ENCODE results near the gene EIF2D. TPM values are rescaled to one million over a fixed set of nuclear protein-coding genes. Genes with fewer than 3 reads are reported as not detected.

The EIF2D gene
- total and polyA plus RNA-seq, 2 of the 8 experiments (the other 6 are each of a cell fraction or from before 2014, with no cell fraction given), result 36.1 to 37.1 TPM

DNA sequence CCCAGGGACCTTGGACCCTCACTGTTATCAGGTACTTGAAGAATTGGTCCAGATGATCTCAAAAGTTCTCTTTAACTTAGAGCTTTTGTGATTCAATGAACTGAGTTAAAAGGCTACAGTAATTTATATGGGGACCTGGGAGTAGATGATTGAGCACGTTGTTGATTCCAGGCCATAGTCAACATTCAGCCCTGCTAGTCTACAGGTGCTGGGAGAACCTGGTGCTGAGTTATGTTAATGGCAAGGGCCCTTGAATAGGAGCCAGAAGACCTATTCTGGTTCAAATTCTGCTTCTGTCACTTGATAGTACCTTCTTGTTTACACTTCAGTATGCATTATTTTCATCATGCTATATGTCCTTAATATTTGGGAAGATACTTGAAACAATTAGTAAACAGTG lies 34.2 kb upstream of the EIF2D start:
- Histone ChIP-seq H3K4ac (replicated peaks; ENCODE audit: insufficient read length, low read depth, low read length) (no peak overlapping the region), H3K79me2 (ENCODE audit: control insufficient read depth in 1 of 2, insufficient read depth in 2 of 2, low read length in 2 of 2) (no peaks in the 10 kb centered on the region), H3K56ac (replicated peaks; ENCODE audit: insufficient read length, low read depth, low read length) (no peak overlapping the region), H3K79me1 (ENCODE audit: low read depth, low read length) (no peaks in the 10 kb centered on the region), H3K23me2 (ENCODE audit: low read depth, low read length) (no peaks in the 10 kb centered on the region), H3K9ac (replicated peaks in 1 of 4; ENCODE audit: extremely low read depth in 1 of 4, low read depth in 3 of 4, low read length in 3 of 4) (no peak overlapping the region), H3K23ac (ENCODE audit: insufficient read length) (no peak overlapping the region), H3K4me1 (replicated peaks in 1 of 4; ENCODE audit: control insufficient read depth in 3 of 4, insufficient read depth in 4 of 4, low read length in 3 of 4) (peaks cover 0 to 3% (median 1%) of the 10 kb centered on the region in 4 experiments; a peak in 2 of 7 replicates), H4K5ac (ENCODE audit: insufficient read length, low read depth, low read length) (no peak overlapping the region), H2BK120ac (replicated peaks; ENCODE audit: low read depth, low read length) (no peak overlapping the region), H3K18ac (ENCODE audit: extremely low read depth, low read length) (no peak overlapping the region), H2AFZ (ENCODE audit: low read length) (no peak overlapping the region), H3K36me3 (ENCODE audit: control insufficient read depth in 2 of 4, insufficient read depth in 4 of 4, low read length in 3 of 4) (peaks cover 2 to 3% (median 3%) of the 10 kb centered on the region in 4 experiments; a peak in 4 of 8 replicates), H3K9me3 (ENCODE audit: insufficient read depth in 2 of 2, low read depth in 1 of 2, low read length in 1 of 2) (no peaks in the 10 kb centered on the region), H2BK15ac (ENCODE audit: low read length) (no peak overlapping the region), H2BK12ac (ENCODE audit: low read depth, low read length) (no peak overlapping the region), H2AK5ac (ENCODE audit: low read depth, low read length) (no peak overlapping the region), H4K91ac (replicated peaks; ENCODE audit: insufficient read length, low read length) (no peak overlapping the region), H2BK20ac (ENCODE audit: low read length) (no peak overlapping the region), H3K14ac (ENCODE audit: insufficient read length) (no peak overlapping the region), H4K20me1 (replicated peaks in 1 of 2; ENCODE audit: control insufficient read depth in 1 of 2, insufficient read depth in 2 of 2, low read length in 2 of 2) (no peaks in the 10 kb centered on the region), H3K4me3 (ENCODE audit: extremely low read depth in 1 of 4, insufficient read depth in 2 of 4, low read depth in 3 of 4, low read length in 4 of 4) (no peak overlapping the region), H2BK5ac (ENCODE audit: low read depth, low read length) (no peak overlapping the region), H3K27me3 (replicated peaks in 1 of 4; ENCODE audit: control insufficient read depth in 3 of 4, extremely low read depth in 1 of 4, insufficient read depth in 3 of 4, low read length in 3 of 4) (no peaks in the 10 kb centered on the region), H3K4me2 (ENCODE audit: insufficient read depth in 1 of 2, low read depth in 2 of 2, low read length in 2 of 2) (no peak overlapping the region), H4K8ac (ENCODE audit: extremely low read depth, insufficient read depth, low read length) (no peak overlapping the region), H3K27ac (ENCODE audit: low read depth, low read length) (no peak overlapping the region)
- ChIA-PET POLR2A (ENCODE audit: partially characterized antibody) (no interaction called here), CTCF (ENCODE audit: partially characterized antibody) (interaction anchor here (1.0 to 5.6 kb wide), 7 partner anchors 9 to 101 kb away, joined by 3 to 51 read pairs (median 3); partner anchors contain the start of gene DYRK3)
- DNase-seq (ENCODE audit: low read depth in 1 of 2, low spot score in 2 of 2), result no peak
- FAIRE-seq, result no peak
- WGBS, 2 experiments (ENCODE audit: extremely low coverage in 1 of 2, insufficient coverage in 1 of 2, insufficient read length in 1 of 2, insufficient replicate concordance in 2 of 2, low coverage in 1 of 2, low lambda C conversion rate in 2 of 2, missing lambda C conversion rate in 1 of 2), result 75% methylated on average over 1 of the region's 1 CpG; no CpG with 5 or more reads in 1 of the 2 experiments
- TF ChIP-seq EP300 (IDR thresholded peaks at IDR 0.05; ENCODE audit: borderline replicate concordance in 1 of 2, low read depth in 2 of 2, low read length in 2 of 2) (no peak), RNF2 (IDR thresholded peaks at IDR 0.05; ENCODE audit: borderline replicate concordance, low read depth, low read length, missing control alignments, poor library complexity, severe bottlenecking) (no peak), SUZ12 (IDR thresholded peaks at IDR 0.05; ENCODE audit: low read length) (no peak), BCL11A (IDR thresholded peaks at IDR 0.05; ENCODE audit: low read depth in 2 of 2, low read length in 2 of 2) (no peak), GABPA (IDR thresholded peaks at IDR 0.05; ENCODE audit: borderline replicate concordance, insufficient read depth, low read length) (no peak), POLR2AphosphoS5 (IDR thresholded peaks at IDR 0.05; ENCODE audit: low read depth, low read length) (no peak), EGR1 (IDR thresholded peaks at IDR 0.05; ENCODE audit: borderline replicate concordance, low read depth, low read length) (no peak), SIX5 (IDR thresholded peaks at IDR 0.05; ENCODE audit: low read depth, low read length) (no peak), JUND (IDR thresholded peaks at IDR 0.05; ENCODE audit: low read length) (no peak), SP1 (IDR thresholded peaks at IDR 0.05; ENCODE audit: low read depth, low read length) (no peak)
- TF ChIP-seq, protein P1, sequence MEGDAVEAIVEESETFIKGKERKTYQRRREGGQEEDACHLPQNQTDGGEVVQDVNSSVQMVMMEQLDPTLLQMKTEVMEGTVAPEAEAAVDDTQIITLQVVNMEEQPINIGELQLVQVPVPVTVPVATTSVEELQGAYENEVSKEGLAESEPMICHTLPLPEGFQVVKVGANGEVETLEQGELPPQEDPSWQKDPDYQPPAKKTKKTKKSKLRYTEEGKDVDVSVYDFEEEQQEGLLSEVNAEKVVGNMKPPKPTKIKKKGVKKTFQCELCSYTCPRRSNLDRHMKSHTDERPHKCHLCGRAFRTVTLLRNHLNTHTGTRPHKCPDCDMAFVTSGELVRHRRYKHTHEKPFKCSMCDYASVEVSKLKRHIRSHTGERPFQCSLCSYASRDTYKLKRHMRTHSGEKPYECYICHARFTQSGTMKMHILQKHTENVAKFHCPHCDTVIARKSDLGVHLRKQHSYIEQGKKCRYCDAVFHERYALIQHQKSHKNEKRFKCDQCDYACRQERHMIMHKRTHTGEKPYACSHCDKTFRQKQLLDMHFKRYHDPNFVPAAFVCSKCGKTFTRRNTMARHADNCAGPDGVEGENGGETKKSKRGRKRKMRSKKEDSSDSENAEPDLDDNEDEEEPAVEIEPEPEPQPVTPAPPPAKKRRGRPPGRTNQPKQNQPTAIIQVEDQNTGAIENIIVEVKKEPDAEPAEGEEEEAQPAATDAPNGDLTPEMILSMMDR (IDR thresholded peaks at IDR 0.05; ENCODE audit: control extremely low read depth in 1 of 3, insufficient read depth in 1 of 3, low read depth in 1 of 3, low read length in 3 of 3), result no peak

All from H1 (cell line).